ENCODE measurements around the gene TRIM41.
"Not testable (repeated sequence)": the region's sequence is repeated elsewhere in the genome, so short reads cannot be mapped to it uniquely, and the experiment has no call there.

The TRIM41 gene

GRCh38 chr5:181259283-181259682 is 36.2 kb downstream of the TRIM41 start:
- DNase-seq: no peak

DNA sequence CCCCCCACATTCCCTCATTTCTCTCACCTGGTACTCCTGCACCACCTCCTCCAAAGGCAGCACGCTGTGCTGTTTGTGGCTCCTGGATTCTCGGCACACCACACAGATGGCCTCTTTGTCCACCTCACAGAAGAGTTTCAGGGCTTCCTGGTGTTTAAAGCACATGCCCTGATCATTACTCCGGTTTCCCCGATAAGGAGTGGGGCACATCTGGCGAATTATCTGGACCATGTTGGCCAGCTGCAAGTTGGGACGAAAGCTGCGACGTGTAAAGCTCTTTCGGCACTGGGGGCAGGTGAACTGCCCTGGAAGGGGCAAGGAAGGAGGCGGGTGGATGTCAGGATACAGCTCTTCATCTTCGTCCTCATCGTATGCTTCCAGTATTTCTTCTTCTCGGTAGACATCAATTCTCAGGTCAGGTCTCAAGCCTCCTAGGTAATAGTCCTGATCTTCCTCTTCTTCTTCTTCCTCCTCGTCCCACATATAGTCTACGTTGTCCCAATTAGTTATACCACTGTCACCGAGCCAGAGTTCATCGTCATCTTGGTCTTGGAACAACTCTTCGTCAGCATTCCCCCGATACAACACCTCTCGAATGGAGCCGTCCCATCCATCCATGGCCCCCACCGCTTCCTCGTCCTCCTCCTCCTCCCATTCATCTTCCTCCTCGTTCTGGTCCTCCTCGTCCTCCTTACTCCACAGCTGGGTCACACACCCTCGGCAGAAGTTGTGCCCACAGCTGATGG is 37.1 kb downstream of the TRIM41 start:
- DNase-seq: no peak

- peak; percentile 87 for DNase-seq
Observed at GRCh38 chr5:181260720-181261319, 37.7 kb downstream of the TRIM41 start, which contains the start of gene TRIM52. Gene TRIM52 (minus strand): TSS chr5:181261143. CDS start chr5:181260813, 330 bp downstream.

DNA sequence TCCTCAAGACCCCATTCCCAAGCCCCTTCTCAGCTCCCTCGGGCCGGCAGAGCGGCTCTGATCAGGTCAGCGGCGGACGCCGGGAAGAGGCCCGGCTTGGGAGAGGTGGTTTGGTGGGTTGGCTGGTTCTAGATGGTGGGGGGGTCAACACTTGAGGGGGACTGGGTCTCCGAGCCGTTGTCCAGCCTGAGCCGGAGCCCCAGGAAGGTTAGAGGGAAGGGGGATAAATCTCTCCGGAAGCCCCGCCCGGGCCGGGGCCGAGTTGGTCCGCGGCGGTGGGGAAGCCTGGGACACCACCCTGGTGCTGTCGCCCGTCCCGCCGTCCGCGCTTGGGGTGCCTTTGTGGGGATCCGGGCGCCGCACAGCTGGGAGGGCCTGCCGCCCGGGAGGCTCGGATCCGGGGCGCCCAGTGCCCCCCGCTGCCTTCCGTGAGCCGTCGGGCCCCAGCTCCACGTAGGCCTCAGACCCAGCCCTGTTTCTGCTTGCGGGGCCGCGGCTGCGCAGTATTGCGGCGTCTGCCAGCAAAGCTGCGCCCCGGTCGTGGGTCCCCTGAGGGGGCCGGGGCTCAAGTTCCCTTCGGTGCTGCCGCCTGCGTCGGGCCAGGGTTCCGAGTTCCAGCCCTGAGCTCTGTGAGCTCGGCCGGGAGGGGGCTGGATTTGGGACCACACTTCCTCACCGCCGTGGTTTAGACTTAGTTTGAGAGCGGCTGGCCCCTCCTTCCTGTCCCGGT is 38.4 kb downstream of the TRIM41 start:
- peak; percentile 57 for DNase-seq

DNA sequence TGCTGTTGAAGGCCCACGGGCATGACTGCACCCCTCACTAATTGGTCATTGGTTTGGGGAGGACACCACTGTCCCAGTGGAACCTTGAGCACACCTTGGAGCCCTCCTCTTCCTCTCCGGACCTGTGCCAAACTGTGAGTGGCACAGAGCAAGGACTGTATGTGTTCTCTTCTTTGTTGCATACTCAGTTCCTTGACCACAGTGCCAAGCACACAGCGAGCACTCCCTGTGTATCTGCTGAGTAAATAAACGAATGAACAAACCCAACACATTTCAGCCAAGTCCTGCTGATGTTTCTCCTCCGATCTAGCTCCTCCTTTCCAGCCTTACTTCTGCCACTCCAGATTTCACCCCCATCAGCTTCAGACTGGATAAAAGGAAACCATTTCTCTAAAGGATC is 40.6 kb downstream of the TRIM41 start:
- DNase-seq: no peak

- no peak for DNase-seq
Observed at GRCh38 chr5:181265092-181265671, 42.1 kb downstream of the TRIM41 start.

DNA sequence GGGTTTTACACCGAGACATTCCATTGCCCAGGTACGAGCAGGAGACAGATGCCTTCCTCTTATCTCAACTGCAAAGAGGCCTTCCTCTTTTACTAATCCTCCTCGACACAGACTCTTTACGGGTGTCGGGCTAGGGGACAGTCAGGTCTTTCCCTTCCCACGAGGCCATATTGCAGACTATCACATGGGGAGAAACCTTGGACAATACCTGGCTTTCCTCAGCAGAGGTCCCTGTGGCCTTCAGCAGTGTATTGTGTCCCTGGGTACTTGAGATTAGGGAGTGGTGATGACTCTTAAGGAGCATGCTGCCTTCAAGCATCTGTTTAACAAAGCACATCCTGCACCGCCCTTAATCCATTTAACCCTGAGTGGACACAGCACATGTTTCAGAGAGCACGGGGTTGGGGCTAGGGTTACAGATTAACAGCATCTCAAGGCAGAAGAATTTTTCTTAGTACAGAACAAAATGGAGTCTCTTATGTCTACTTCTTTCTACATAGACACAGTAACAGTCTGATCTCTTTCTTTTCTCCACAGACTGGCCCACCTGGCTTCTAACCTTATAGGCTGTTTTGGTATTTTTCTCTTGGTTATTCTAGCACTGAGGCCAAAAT is 44.3 kb downstream of the TRIM41 start:
- not testable (repeated sequence) for DNase-seq

GRCh38 chr5:181267907-181268306 is 44.8 kb downstream of the TRIM41 start:
- DNase-seq: not testable (repeated sequence)

GRCh38 chr5:181271081-181271480 is 48.0 kb downstream of the TRIM41 start:
- no peak for DNase-seq

DNA sequence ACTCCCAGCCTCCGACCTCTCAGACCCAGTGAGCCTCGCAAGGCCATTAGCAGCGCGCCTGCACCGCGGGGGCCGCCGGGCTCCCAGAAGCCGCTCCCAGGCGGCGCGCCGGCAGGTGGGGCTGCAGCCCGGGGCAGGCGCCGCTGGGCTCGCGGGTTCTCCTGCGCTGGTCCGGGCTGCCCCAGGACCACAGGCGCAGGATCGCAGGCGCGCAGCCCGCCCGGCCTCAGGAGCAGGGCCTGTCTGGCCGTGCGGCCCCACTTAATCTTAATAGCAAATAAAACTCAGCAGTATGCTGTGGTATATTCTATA is 50.3 kb downstream of the TRIM41 start:
- DNase-seq: not testable (repeated sequence)

GRCh38 chr5:181280251-181280762 is 57.2 kb downstream of the TRIM41 start:
- no peak for DNase-seq

DNA sequence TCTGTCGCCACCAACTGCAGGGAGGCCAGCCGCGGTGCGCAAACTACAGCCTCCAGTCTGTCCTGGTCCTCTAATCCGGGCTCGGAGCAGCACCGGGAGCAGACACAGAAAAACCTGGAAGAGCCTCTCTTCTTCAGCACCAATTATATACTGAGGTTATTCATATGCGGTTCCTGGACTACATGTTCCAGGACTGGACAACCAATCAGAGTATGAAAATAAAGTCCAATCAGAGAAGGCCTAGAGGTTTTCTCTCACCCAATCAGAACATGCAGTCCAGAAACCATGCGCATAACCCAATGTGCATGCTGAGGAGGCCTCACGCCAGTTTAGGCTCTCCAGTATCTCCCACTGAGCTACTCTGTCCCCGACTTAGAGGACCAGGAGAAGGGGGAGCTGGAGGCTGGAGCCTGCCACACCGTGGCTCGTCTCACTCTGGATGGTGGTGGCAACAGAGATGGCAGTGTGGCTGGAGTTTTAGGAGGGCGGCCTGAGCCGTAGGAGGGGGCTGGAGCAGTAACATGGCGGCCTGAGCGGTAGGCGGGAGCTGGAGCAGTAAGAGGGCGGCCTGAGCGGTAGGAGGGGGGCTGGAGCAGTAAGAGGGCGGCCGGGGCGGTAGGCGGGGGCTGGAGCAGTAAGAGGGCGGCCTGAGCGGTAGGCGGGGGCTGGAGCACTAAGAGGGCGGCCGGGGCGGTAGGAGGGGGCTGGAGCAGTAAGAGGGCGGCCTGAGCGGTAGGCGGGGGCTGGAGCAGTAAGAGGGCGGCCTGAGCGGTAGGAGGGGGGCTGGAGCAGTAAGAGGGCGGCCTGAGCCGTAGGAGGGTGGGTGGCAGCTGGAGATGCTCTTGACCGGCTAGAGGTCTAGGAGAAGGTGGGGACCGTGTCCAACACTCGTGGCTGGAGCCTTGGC is 58.2 kb downstream of the TRIM41 start:
- DNase-seq: no peak

- no peak for DNase-seq
Observed at GRCh38 chr5:181281984-181282316, 58.9 kb downstream of the TRIM41 start.

GRCh38 chr5:181282415-181282814 is 59.3 kb downstream of the TRIM41 start:
- DNase-seq: not testable (repeated sequence)

DNA sequence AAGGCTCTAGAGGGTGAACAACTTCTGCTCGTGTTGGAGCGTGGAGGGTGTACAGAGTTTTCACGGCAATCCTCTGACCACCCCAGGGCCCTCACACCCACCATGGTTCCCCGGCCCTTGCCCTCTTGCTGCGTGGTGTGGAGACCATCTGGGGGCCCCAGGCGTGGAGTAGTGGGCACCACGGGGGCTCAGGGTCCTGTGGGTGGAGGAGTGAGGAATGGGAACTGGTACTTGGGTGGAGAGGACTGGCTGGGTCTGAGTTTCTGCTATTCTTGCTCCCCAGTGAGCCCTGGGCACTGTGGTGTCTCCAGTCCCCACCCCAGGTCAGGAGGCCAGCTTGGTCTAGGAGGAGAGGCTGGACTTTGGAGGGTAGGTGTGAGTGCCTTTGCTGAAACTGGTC is 59.8 kb downstream of the TRIM41 start:
- DNase-seq: no peak

DNA sequence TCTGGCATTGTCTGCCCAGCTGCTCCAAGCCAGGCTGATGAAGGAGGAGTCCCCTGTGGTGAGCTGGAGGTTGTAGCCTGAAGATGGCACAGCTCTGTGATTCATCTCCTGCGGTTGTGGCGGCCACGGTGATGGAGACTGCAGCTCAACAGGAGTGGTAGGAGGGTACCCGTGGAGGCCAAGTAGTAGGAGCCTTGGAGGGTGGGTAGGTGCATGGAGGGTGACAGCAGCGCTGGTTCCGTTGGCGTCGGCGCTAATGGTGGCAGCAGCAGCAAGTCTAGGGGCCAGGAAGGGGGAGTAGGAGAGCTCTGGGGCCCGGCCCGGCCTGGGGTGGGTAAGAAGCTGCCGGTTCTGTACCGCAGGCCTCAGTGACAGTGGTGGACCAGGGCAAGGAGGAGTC is 60.3 kb downstream of the TRIM41 start:
- no peak for DNase-seq

DNA sequence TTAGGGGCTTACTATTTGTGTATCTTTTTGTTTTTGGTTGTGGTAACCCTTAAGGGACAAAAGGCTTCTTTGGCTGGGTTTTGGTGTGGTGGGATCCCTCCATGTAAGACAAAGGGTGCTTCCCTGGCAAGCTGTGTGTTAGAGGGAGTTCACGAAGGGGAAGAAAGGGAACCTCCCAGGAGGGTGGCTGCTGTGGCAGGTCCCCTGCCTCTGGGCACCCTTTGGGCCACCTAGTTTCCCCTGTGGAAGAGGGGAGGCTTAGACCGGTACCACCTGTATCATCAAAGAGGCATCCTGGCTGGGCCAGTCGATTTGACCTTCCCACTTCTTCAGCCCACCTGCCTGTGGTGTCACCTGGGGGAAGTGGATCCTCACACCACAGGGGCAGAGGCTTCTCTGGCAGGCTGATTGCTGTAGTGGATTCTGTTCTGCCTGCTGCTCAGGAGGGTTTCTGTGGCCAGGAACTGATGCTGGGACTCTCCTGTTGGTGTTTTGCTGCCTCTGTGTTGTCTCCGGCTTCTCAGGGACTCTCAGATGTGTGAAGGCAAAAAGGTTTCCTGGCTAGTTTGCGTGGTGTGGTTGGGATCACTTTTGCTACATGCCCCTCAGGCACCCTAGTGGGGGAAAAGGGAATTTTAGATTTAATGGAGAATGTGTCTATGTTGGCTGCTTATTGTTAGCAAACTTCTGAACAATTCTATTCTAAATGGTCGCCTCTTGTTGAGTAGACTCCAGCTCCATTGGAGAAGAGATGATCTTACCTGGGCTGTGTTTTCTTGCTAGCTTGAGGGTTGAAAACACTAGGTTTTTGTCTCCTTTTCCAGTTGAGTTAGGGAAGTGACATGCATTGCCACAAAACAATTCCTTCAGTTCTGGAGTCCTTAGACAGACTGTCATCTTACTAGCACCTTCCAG is 61.0 kb downstream of the TRIM41 start:
- DNase-seq: not testable (repeated sequence)
